Measurements from ENCODE around the gene MRTFB. TPM values are rescaled to one million over a fixed set of nuclear protein-coding genes. Genes with fewer than 3 reads are reported as not detected.

Gene MRTFB
- total and polyA plus RNA-seq, 2 of the 13 experiments (the other 11 are each of a cell fraction or from before 2014, with no cell fraction given) = 11.4 to 14.0 TPM

DNA sequence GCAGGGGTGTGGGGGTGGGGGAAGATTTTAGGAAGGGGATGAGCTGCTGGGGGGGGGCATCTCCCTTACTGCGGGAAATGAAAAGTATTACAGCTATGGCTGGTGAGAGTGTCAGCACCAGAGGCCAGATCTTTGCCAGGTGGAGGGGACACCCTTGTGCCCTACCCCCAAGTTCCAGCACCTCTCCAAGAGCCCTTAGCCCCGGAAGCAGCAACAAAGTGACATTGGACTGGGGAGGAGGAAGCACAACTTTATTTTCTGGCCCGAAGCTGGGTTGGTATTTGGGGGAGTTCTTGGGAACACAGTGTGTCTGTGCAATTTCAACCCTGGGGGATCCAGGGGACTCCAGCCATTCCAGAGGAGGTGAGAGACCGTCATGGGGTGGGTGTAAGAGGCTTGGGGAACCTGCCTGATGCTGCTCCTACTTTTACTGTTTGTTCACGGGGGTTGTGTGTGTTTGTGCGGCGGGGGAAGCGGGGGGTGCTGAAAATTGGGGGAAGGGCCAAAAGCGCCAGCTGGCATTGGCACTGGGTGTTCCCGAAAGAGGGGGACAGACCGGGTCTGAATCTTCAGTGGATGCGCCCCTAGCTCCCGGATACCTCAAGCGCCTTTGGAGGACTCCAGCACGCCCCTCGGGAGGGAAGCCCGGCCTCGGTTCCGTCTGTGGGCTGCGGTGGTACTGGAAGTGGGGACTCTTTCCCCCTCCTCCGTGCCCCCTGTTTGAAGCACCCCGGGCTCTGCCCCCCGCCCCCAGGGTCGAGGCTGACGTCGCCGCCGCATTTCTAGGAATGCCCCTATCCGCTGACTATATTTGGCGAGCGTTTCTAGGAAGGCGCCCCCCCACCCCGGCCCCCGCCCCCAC lies 230.3 kb downstream of the MRTFB start (continued):
- TF ChIP-seq KAT7 (CRISPR knock-in tag; IDR thresholded peaks at IDR 0.05; ENCODE audit: borderline replicate concordance) (0 out of 2 replicates have a peak, but pooled peaks have one; percentile 23), ZNF275 (CRISPR knock-in tag; IDR thresholded peaks at IDR 0.05; ENCODE audit: borderline replicate concordance) (no peak), PCBP1 (IDR thresholded peaks at IDR 0.05; ENCODE audit: borderline replicate concordance, low read depth, low read length) (peak; percentile 88; the same call in 1 of the 2 replicates), ZNF792 (CRISPR knock-in tag; IDR thresholded peaks at IDR 0.05) (no peak), REPIN1 (CRISPR knock-in tag; IDR thresholded peaks at IDR 0.05; ENCODE audit: borderline replicate concordance, low read depth) (0 out of 2 replicates have a peak, but pooled peaks have one; percentile 27), CHD2 (IDR thresholded peaks at IDR 0.05; ENCODE audit: low read depth, low read length) (no peak)

- peak; percentile 49 for DNase-seq (ENCODE audit: low spot score)
- Histone ChIP-seq H4K20me1 (ENCODE audit: insufficient read depth, low read length) (peaks cover 21% of the 10 kb centered on the region; the same call in 1 of the 2 replicates), H3K36me3 (replicated peaks in 1 of 2; ENCODE audit: control insufficient read depth in 1 of 2, insufficient read depth in 2 of 2, low read length in 2 of 2) (no peaks in the 10 kb centered on the region), H3K9me3 (ENCODE audit: low read length) (no peaks in the 10 kb centered on the region), H3K9ac (ENCODE audit: insufficient read depth, low read depth, low read length) (peak overlapping the region; percentile 81), H3K4me3 (replicated peaks in 1 of 3; ENCODE audit: insufficient read depth in 1 of 3, low read depth in 2 of 3, low read length in 3 of 3) (peak overlapping the region; percentile 82 to 91 (median 90)), H3K27ac (ENCODE audit: extremely low read length, insufficient read depth, low read length) (peak overlapping the region; percentile 56), H3K27me3 (ENCODE audit: control insufficient read depth in 1 of 2, insufficient read depth in 2 of 2, low read length in 2 of 2) (peaks cover 0 to 4% of the 10 kb centered on the region in 2 experiments; a peak in 2 of 5 replicates), H2AFZ (ENCODE audit: low read length) (no peak overlapping the region), H3K4me2 (ENCODE audit: low read depth, low read length) (peak overlapping the region; percentile 88), H3K79me2 (ENCODE audit: insufficient read depth, low read length) (peaks cover 43% of the 10 kb centered on the region), H3K4me1 (ENCODE audit: insufficient read depth, low read length) (peaks cover 60% of the 10 kb centered on the region)
- in situ Hi-C loops (cut with HindIII; ENCODE audit: extremely low pct_ligation_motif_present, low pct_unique_long_range_greater_than_20kb) = loop anchor here (5.0 kb wide), 1 partner anchor 225 kb away; no protein-coding TSS in a partner anchor
- no peak for FAIRE-seq
- ChIA-PET POLR2A (interaction anchor here (0.7 to 1.5 kb wide), 2 partner anchors 10 to 104 kb away, joined by 3 to 7 read pairs; no protein-coding TSS in a partner anchor), CTCF (ENCODE audit: low intra/inter-chr PET ratio, low total read pairs) (interaction anchor here (2.9 kb wide), 1 partner anchor 227 kb away, joined by 31 read pairs; no protein-coding TSS in a partner anchor)
- 0% methylated on average over 4 of the region's 37 CpGs for WGBS (ENCODE audit: low lambda C conversion rate)
- intact Hi-C loops (cut with micrococcal nuclease; ENCODE audit: unreplicated experiment) = loop anchor here (5.0 kb wide), 3 partner anchors 60 to 185 kb away; no protein-coding TSS in a partner anchor
- no TSS peak for BruUV-seq (replicated peaks)
- peak; percentile 51 for ATAC-seq
- TF ChIP-seq RXRA (CRISPR knock-in tag; IDR thresholded peaks at IDR 0.05) (no peak), HOXA5 (CRISPR knock-in tag; IDR thresholded peaks at IDR 0.05) (no peak), ZNF501 (CRISPR knock-in tag; IDR thresholded peaks at IDR 0.05) (no peak), FOSL2 (CRISPR knock-in tag; IDR thresholded peaks at IDR 0.05) (no peak), NFYC (CRISPR knock-in tag; IDR thresholded peaks at IDR 0.05) (no peak), NFE2L1 (CRISPR knock-in tag; IDR thresholded peaks at IDR 0.05; ENCODE audit: borderline replicate concordance) (no peak), TOE1 (CRISPR knock-in tag; IDR thresholded peaks at IDR 0.05) (no peak), ZNF510 (CRISPR knock-in tag; IDR thresholded peaks at IDR 0.05; ENCODE audit: low read depth) (0 out of 2 replicates have a peak, but pooled peaks have one; percentile 59), NFE2 (CRISPR knock-in tag; IDR thresholded peaks at IDR 0.05) (no peak), ARHGAP35 (CRISPR knock-in tag; IDR thresholded peaks at IDR 0.05; ENCODE audit: borderline replicate concordance) (no peak), GATA4 (IDR thresholded peaks at IDR 0.05; ENCODE audit: borderline replicate concordance, low read depth) (no peak), ZMAT5 (CRISPR knock-in tag; IDR thresholded peaks at IDR 0.05; ENCODE audit: borderline replicate concordance, low read depth) (no peak), ZHX1 (CRISPR knock-in tag; IDR thresholded peaks at IDR 0.05; ENCODE audit: low read depth) (no peak)
Measured at GRCh38 chr16:14302031-14302398, 230.9 kb downstream of the MRTFB start.

All from HepG2 (cell line).